RWPE1 (cell line): ENCODE results near the gene SHB.

Experiments used
- CTCF ChIA-PET: fragments of 350-600 bp; sonication (Branson Sonifier 250); formaldehyde crosslinking; extraction: SDS; loops from one replicate; lab custom pipeline; 2021; lab: Yijun Ruan, JAX
- POLR2A ChIA-PET: fragments of 400-600 bp; formaldehyde crosslinking; extraction: SDS; loops from one replicate; lab custom pipeline; 2020; ENCODE audit warnings: antibody characterized with exemption; ENCODE audit not compliant: low non-redundant PET; lab: Yijun Ruan, JAX
- DNase-seq: peaks from one replicate; pipeline ENCODE4 v3.0.0; 2012; ENCODE audit warnings: low spot score
- H3K27ac ChIP-seq: fragments of 450-650 bp; 2 replicates; pipeline ENCODE4 v1.5.1; 2017
- CTCF ChIP-seq: fragments of 450-650 bp; conservative IDR thresholded peaks from 2 replicates; pipeline ENCODE4 v1.5.1; 2017; ENCODE audit warnings: low read depth, mild to moderate bottlenecking

The SHB gene

GRCh38 chr9:37937366-37937765 is 131.7 kb downstream of the SHB start:
- no peak for DNase-seq
- POLR2A ChIA-PET, result no interaction called here
- no peak for TF ChIP-seq CTCF
- H3K27ac ChIP-seq, result peak overlapping the region; percentile 85
- CTCF ChIA-PET, result interaction anchor here (0.5 to 0.7 kb wide), 2 partner anchors 10 to 24 kb away, joined by 3 to 5 read pairs; no protein-coding TSS in a partner anchor

GRCh38 chr9:37936965-37937364 is 132.1 kb downstream of the SHB start:
- peak; percentile 48 for DNase-seq
- POLR2A ChIA-PET, result no interaction called here
- CTCF ChIA-PET, result interaction anchor here (0.5 to 0.7 kb wide), 2 partner anchors 9 to 23 kb away, joined by 3 to 5 read pairs; no protein-coding TSS in a partner anchor
- TF ChIP-seq CTCF, result no peak
- peak overlapping the region; percentile 85 for H3K27ac ChIP-seq

GRCh38 chr9:37936376-37936775 is 132.7 kb downstream of the SHB start:
- ChIA-PET POLR2A (no interaction called here), CTCF (no interaction called here)
- no peak for DNase-seq
- no peak for TF ChIP-seq CTCF
- no peak overlapping the region for H3K27ac ChIP-seq

- DNase-seq, result no peak
- TF ChIP-seq CTCF, result no peak
- no peak overlapping the region for H3K27ac ChIP-seq
- ChIA-PET POLR2A (no interaction called here), CTCF (no interaction called here)
Observed at GRCh38 chr9:37935096-37935495, 133.9 kb downstream of the SHB start.

- no peak overlapping the region for H3K27ac ChIP-seq
- no peak for DNase-seq
- ChIA-PET POLR2A (no interaction called here), CTCF (interaction anchor here (0.7 kb wide), 1 partner anchor 1335 kb away, joined by 3 read pairs; no protein-coding TSS in a partner anchor)
- TF ChIP-seq CTCF, result no peak
Observed at GRCh38 chr9:37931592-37931991, 137.4 kb downstream of the SHB start.

GRCh38 chr9:37929441-37929895 is 139.6 kb downstream of the SHB start:
- TF ChIP-seq CTCF, result no peak
- ChIA-PET CTCF (no interaction called here), POLR2A (no interaction called here)
- peak overlapping the region; percentile 61 for H3K27ac ChIP-seq
- no peak for DNase-seq
